ENCODE data around the gene RASSF1.
A peak's percentile ranks its signal among the peaks of the same experiment; 100 is the strongest.

The RASSF1 gene

DNA sequence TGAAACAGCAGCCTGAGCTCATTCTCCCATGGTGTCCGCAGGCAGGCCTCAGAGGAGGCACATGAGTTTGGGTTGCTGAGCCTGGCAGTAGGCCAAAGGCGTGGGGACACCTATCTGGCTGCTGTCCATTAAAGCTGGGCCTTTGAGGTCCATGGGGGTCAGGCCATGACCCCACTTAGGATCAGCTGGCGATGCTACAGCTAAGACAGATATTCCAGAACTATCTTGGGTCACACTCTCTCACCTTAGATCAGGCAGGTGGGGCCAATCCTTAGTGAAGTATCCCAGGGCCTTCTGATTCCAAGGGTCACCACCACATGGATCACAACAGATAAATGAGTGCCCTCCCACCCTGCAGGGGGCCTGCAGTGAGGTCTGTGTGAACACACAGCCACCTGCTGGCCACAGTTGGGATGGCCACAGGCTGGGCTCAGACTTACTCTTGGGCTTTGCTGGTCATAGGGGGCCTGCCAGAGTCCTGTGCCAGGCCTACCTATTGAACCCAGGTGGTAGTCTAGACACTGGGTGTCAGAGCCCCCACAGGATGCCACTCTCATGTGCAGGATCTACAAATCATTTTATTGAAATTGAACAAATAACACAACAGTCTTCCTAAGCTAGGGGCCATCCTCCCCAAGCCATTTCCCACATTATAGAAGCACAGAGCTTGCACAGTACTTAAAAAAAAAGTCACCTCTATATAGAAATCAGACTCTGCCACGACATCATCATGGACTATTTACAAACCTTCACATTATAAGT lies 16.1 kb downstream of the RASSF1 start:
- TF ChIP-seq, protein P1, sequence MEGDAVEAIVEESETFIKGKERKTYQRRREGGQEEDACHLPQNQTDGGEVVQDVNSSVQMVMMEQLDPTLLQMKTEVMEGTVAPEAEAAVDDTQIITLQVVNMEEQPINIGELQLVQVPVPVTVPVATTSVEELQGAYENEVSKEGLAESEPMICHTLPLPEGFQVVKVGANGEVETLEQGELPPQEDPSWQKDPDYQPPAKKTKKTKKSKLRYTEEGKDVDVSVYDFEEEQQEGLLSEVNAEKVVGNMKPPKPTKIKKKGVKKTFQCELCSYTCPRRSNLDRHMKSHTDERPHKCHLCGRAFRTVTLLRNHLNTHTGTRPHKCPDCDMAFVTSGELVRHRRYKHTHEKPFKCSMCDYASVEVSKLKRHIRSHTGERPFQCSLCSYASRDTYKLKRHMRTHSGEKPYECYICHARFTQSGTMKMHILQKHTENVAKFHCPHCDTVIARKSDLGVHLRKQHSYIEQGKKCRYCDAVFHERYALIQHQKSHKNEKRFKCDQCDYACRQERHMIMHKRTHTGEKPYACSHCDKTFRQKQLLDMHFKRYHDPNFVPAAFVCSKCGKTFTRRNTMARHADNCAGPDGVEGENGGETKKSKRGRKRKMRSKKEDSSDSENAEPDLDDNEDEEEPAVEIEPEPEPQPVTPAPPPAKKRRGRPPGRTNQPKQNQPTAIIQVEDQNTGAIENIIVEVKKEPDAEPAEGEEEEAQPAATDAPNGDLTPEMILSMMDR (IDR thresholded peaks at IDR 0.05; ENCODE audit: low read depth, low read length, missing control alignments), result peak; percentile 92
- no peak overlapping the region for H3K4me3 ChIP-seq (ENCODE audit: low read depth, low read length)
- in situ Hi-C loops (cut with HindIII; ENCODE audit: low sequenced_read_pairs), result no loop called here
- DNase-seq (ENCODE audit: low read depth), result peak; percentile 46

DNA sequence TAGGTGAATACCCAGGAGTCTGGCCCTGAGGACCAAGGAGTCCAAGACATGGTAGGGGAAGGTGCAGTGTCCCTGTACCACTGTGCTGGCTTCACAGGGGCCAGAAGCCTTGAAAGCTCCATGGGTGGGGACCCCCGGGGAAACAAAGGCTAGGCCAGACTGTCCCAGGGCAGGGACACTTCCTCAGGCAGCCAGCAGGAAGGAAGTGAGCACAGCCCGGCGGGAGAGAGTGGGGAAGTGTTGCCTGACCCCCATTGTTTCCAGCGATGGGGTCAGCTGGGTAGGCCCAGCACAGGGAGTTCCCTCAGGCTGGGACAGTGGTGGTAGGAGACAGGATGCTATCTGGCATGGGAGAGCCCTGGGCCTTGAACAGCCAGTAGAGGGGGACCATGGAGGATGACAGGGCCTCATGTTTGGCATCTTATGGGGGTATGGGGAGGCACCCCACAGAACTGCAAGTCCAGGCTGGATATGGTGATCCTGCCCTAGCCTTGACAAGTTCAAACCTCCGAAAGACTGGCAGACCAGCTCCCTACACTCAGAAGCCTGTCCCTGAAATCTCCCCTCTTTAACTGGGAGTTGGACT lies 16.9 kb downstream of the RASSF1 start:
- no peak overlapping the region for H3K4me3 ChIP-seq (ENCODE audit: low read depth, low read length)
- in situ Hi-C loops (cut with HindIII; ENCODE audit: low sequenced_read_pairs), result no loop called here
- TF ChIP-seq, protein P1 (IDR thresholded peaks at IDR 0.05; ENCODE audit: low read depth, low read length, missing control alignments), result peak; percentile 2
- no peak for DNase-seq (ENCODE audit: low read depth)

DNA sequence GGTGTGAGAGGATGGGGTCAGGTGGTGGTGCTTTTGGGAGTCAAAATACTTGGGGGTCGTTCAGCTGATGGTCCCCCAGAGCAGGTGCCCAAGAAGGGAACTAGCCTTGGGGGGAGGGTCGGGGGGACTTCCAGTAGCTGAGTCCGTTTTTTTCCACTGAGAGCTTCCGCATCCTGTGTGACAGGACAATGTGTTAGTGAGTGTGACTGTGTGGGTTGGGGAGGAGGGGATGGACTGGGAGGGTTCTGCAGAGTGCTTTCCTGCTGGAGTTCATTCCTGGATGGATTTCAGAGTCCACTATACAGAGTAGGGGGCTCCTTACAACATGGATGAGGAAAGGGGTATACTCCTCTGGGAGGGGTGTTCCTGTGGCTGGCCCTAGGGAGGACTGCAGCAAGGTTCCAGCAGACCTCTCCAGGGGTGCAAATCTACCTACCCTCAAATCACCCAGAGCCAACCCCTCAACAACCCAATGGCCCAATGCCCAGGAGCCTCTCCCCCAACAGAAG lies 17.5 kb downstream of the RASSF1 start:
- in situ Hi-C loops (cut with HindIII; ENCODE audit: low sequenced_read_pairs), result no loop called here
- H3K4me3 ChIP-seq (ENCODE audit: low read depth, low read length), result no peak overlapping the region
- DNase-seq (ENCODE audit: low read depth), result no peak
- TF ChIP-seq, protein P1 (IDR thresholded peaks at IDR 0.05; ENCODE audit: low read depth, low read length, missing control alignments), result no peak

DNA sequence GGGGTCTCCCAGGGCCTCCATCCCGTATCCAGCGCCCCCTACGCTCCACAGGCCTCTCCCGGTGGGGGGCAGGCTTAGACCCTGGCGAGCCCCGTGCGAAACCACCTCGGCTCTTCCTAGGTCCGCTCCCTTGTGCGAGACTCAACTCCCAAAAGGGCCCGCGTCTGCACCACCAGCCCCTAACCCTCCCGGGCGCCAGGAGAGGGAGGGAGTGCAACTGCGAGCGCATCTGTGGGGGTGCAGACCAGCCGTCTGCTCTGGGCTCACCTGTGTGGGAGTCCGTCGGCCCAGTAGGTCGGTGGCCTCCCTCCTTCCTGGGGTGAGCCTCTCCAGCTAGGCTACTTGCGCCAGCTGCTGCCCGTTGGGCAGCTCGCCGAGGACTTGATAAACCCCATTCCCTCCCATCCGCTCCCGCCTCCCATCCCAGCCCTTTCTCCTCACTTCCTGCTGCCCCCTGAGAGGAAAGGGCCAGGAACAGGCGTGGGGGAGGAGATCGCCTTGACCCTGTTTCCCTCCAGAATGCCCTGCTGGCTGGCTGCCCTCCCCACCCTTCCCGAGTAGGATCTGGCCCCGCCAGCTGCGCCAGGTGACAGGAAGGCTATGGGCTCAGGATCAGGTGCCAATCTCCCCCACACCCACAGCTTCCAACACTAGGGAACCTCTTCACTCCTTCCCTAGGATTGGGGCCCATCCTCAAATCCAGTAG lies 18.1 kb downstream of the RASSF1 start, which contains the start of gene HYAL2:
TSS of gene HYAL2 (minus strand) at position 360 of the 706 bp plus-strand sequence. CDS start 2,256 bp downstream, outside the sequence.
- no peak for DNase-seq (ENCODE audit: low read depth)

DNA sequence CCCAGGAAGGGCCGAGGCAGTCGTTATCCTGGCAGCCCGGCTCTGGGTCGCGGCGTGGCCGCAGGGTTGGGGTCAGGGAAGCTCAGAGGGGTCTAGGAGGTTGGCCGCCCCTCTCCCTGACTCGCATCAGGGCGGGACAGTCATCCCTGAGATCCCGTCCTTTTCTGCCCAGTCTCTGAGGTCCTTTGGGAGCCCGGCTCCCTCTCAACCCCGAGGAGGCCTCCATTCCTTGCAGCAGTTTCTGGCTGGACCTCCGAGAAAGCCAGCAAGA lies 18.6 kb downstream of the RASSF1 start:
- peak overlapping the region; percentile 77 for H3K4me3 ChIP-seq (ENCODE audit: low read depth, low read length)
- TF ChIP-seq, protein P1 (IDR thresholded peaks at IDR 0.05; ENCODE audit: low read depth, low read length, missing control alignments), result no peak
- no peak for DNase-seq (ENCODE audit: low read depth)
- in situ Hi-C loops (cut with HindIII; ENCODE audit: low sequenced_read_pairs), result no loop called here

More for the DNA sequence above, 18.1 kb downstream of the RASSF1 start, which contains the start of gene HYAL2:
- H3K4me3 ChIP-seq (ENCODE audit: low read depth, low read length), result peak within 1 kb of the TSS; percentile 77
- TF ChIP-seq, protein P1 (IDR thresholded peaks at IDR 0.05; ENCODE audit: low read depth, low read length, missing control alignments), result no peak
- in situ Hi-C loops (cut with HindIII; ENCODE audit: low sequenced_read_pairs), result no loop called here

DNA sequence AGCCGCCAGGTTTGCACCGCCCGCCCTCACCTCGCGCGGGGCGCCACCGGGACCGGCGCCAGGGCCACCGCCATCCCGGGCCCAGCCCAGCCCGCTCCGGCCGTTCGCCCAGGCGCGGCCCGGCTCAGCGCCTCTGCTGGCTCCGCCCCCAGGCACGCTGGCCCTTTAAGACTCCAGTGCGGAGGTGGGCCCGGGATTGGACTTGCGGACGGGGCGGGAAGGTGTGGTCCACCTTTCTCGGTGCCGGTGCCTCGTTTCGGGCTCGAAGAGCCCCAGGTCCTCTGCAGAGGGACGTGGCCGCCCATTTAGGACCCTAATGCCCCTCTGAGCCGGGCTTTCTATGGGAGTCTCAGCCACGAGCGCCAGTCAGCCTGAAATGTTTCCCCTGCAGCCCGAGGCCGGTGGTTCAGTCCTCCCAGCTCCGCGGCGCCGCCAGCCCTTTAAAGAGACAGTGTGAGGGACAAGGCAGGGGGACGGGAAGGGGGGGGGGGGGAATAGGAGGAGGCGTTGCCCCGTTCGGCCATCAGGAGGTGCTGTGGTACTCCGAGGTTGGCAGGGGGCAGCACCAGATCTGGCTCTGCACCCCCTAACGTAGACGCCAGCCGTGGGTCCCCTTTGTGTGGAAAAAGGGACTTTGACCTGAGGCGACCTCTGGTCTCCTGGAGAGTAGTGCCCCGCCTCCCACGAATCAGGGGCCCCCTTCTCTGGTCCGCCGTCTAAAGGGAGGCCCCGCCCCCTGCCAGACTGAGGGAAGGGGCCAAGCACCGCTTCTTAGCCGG lies 19.1 kb downstream of the RASSF1 start:
- TF ChIP-seq, protein P1 (IDR thresholded peaks at IDR 0.05; ENCODE audit: low read depth, low read length, missing control alignments), result peak; percentile 52
- in situ Hi-C loops (cut with HindIII; ENCODE audit: low sequenced_read_pairs), result no loop called here
- peak; percentile 63 for DNase-seq (ENCODE audit: low read depth)
- peak overlapping the region; percentile 77 for H3K4me3 ChIP-seq (ENCODE audit: low read depth, low read length)

Data from astrocyte of the cerebellum (primary cell).